A375 (cell line): ENCODE measurements around the gene HEYL. TPM values are rescaled to one million over a fixed set of nuclear protein-coding genes. Genes with fewer than 3 reads are reported as not detected.

Source experiments
- total RNA-seq: library from RNA; depleted of rRNA; stranded (reverse); fragments of >200 nt; shearing (Covaris generic); gene quantifications from 2 replicates; pipeline ENCODE4 v1.2.3, GENCODE V29; 2014; rRNA removed

HEYL gene
- total RNA-seq, result not detected in 2 replicates

DNA sequence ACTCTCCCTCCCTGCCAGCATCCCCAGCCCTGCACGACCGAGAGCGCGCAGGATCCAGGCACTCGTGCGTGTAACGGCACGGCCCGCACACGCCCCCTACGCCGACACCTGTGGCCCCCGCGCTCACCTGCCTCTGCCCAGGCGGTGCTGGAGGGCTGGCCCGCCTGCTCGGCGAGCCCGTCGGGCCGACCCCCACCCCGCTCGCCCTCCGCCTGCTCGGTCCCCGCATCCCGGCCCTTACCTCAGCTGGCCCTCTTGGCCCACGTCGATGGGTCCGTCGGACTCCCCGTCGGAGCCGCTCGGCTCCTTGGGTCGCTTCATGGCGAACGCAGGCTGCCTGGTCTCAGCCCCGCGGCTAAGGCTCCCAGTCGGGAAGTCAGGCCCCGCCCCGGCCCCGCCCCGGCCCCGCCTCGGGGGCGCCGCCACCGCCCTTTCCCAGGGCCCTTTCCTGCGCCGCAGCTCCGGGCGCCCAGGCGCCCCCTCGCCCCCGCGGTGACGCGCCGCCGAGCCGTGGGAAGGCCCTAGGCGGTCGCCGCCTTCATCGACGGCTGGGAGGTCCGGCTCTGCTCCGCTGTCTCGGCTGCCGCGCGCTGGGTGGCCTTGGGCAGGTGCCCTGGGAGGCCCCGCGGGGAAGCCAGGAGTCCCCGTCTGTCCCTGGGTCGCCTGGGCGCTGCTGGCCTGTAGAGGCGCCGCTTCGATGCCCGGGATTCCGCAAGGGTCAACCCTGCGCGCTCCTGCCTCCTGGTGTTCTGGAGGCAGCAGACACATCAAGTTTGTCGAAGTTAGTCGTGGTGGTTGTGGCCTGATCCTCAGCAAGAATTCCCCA lies at the start of gene HEYL:
Gene HEYL, minus strand, starts transcription at position 339 of the 826 bp plus-strand sequence. Its CDS starts 18 bp downstream, at position 321.

DNA sequence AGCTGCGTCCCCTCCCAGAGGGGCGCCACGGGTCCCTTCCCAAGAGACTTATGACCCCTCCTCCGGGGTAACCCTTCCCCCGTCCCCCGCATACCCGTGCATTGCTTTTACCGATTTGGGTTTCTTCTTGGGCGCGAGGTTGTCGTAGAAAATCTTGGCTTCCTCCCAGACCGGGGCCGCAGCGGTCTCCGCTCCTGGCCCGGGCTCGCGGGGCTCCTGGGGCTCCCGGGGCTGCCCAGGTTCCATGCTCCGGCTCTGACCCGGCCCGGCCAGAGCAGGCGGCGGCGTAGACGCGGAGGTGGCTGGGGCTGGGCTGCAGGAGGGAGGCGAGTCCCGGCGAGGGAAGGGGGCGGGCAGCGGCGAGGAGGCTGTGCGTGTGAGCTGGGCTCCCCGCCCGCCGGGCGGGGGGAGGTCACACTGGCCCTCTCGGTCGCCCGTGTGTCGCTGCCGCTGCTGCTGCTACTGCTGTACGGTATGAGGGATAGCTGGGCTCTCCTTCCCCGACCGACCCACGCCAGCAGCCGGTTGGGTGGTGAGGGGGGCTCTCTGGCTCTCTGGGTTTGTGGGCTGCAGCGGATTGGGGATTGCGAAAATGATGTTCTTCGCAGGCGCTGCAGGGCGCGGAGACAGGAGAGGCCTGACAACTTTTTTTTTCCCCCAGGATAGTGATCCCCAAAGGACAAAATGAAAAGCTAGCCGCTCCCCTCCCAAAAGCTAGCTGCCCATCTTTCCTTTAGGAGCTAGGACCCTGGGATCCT lies 32.5 kb upstream of the HEYL start, which contains the start of gene NT5C1A:
Gene NT5C1A, minus strand, starts transcription at position 315 of the 758 bp plus-strand sequence. Its CDS starts 69 bp downstream, at position 246.

Other genes with a start within 250 kb of the HEYL start
- 1.3 and 1.6 TPM in 2 replicates for gene BMP8A, start 148.0 kb downstream of the HEYL start, total RNA-seq
- 243 and 265 TPM in 2 replicates for gene PABPC4, start 62.9 kb downstream of the HEYL start, total RNA-seq
- 0.34 and 1.2 TPM in 2 replicates for gene NT5C1A, start 32.5 kb upstream of the HEYL start, total RNA-seq
- gene HPCAL4, start 51.8 kb upstream of the HEYL start, total RNA-seq, result 0.11 and 0.19 TPM in 2 replicates
- gene PPIE, start 99.2 kb upstream of the HEYL start, total RNA-seq, result 57.7 and 64.2 TPM in 2 replicates
- 14.4 and 16.6 TPM in 2 replicates for gene OXCT2, start 131.7 kb upstream of the HEYL start, total RNA-seq
- gene BMP8B, start 149.2 kb upstream of the HEYL start, total RNA-seq, result 10.3 and 10.9 TPM in 2 replicates
- gene TRIT1, start 243.9 kb upstream of the HEYL start, total RNA-seq, result 36.4 and 45.4 TPM in 2 replicates